ENCODE measurements around the gene UNC13B. TPM values are rescaled to one million over a fixed set of nuclear protein-coding genes. Genes with fewer than 3 reads are reported as not detected.

The UNC13B gene
- total RNA-seq, 2 experiments from 2014 or later: 0.25 to 0.68 TPM

DNA sequence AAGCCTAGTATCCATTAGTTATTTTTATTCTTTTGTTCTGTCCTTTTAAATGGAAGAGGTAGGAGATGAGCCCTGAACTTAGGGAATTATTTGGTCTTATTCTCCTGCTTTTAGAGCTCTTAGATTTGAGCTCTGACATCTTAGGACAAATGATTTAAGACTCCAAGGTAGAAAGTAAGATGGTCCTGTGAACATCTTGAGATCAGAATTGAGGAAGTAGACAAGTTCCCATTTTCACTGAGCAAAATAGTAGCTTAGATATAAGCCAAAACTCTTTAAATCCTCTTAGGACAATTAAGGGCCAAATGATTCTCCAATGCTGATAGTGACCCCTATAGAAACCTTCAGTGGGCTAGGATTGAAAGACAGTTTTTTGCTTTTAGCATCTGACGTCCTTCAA, 275.1 kb downstream of the UNC13B start:
- Mint-ChIP-seq H3K9me3 (no peaks in the 10 kb centered on the region), H3K27ac (no peak overlapping the region), H3K36me3 (ENCODE audit: low read depth) (no peaks in the 10 kb centered on the region), H3K4me3 (no peak overlapping the region), H3K4me1 (no peaks in the 10 kb centered on the region), H3K27me3 (peaks cover 10% of the 10 kb centered on the region)
- POLR2A ChIA-PET: no interaction called here
- CTCF ChIA-PET: no interaction called here
- DNase-seq: no peak

DNA sequence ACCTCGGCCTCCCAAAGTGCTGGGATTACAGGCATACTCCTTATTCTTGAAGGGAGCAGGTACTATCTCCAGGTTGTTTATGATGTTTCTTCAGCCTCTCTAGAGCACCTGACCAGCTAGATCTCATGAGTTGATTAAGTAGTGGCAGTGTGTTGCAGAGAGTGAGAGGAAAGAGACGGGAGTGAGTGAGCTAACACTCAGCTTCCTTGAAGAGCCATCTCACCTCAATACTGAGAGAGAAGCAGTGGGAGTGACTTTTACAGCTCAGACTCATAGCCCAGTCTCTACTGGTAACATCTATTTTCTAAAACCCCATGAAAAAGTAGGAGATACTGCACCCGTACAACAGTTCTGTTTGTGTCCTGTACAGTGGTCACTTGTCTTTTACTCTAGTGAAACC, 284.2 kb downstream of the UNC13B start:
- H3K4me1 Mint-ChIP-seq: no peaks in the 10 kb centered on the region
- H3K36me3 Mint-ChIP-seq (ENCODE audit: low read depth): no peaks in the 10 kb centered on the region
- H3K27me3 Mint-ChIP-seq: peaks cover 29% of the 10 kb centered on the region
- H3K27ac Mint-ChIP-seq: no peak overlapping the region
- POLR2A ChIA-PET: no interaction called here
- H3K9me3 Mint-ChIP-seq: no peaks in the 10 kb centered on the region
- CTCF ChIA-PET: no interaction called here
- no peak for DNase-seq
- no peak overlapping the region for H3K4me3 Mint-ChIP-seq

DNA sequence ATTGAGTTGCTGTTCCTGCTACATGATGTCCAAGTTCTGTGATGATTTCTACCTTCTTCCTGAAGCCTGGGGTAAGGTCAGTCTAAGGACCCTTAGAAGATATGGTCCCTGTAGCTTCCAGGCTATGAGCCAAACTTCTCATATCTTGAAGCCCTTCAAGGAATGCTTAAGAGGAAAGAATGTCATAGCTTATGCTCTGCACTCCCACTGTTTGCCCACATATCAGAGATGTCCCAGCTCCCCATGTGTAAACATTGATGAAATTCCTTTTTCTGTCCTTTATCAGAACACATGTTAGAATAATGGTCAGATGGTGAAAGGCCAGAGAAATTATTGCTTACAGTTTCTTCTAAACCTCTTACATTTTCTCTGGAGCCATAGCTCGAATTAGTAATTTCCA, 286.7 kb downstream of the UNC13B start:
- CTCF ChIA-PET: no interaction called here
- Mint-ChIP-seq H3K36me3 (ENCODE audit: low read depth) (no peaks in the 10 kb centered on the region), H3K27me3 (peaks cover 31% of the 10 kb centered on the region), H3K27ac (no peak overlapping the region), H3K4me1 (no peaks in the 10 kb centered on the region), H3K9me3 (no peaks in the 10 kb centered on the region), H3K4me3 (no peak overlapping the region)
- DNase-seq: no peak
- POLR2A ChIA-PET: no interaction called here

DNA sequence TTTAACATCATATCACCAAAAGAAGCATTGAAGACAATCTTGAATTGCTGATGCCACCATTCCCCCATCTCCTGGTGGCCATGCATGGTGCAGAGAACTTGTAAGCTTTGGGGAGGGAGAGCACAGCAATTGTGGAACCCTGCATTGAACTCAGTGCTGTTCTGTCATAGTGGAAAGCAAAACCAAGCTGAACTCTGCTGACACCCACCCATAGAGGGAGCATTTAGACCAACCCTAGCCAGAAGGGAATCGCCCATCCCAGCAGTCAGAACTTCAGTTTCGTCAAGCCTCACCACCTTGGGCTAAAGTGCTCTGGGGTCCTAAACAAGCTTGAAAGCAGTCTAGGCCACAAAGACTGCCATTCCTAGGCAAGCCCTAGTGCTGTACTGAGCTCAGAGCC, 290.7 kb downstream of the UNC13B start:
- no peaks in the 10 kb centered on the region for H3K4me1 Mint-ChIP-seq
- H3K9me3 Mint-ChIP-seq: peaks cover 3% of the 10 kb centered on the region
- no peak overlapping the region for H3K27ac Mint-ChIP-seq
- no peaks in the 10 kb centered on the region for H3K36me3 Mint-ChIP-seq (ENCODE audit: low read depth)
- DNase-seq: no peak
- peaks cover 27% of the 10 kb centered on the region for H3K27me3 Mint-ChIP-seq
- POLR2A ChIA-PET: no interaction called here
- CTCF ChIA-PET: no interaction called here
- no peak overlapping the region for H3K4me3 Mint-ChIP-seq

DNA sequence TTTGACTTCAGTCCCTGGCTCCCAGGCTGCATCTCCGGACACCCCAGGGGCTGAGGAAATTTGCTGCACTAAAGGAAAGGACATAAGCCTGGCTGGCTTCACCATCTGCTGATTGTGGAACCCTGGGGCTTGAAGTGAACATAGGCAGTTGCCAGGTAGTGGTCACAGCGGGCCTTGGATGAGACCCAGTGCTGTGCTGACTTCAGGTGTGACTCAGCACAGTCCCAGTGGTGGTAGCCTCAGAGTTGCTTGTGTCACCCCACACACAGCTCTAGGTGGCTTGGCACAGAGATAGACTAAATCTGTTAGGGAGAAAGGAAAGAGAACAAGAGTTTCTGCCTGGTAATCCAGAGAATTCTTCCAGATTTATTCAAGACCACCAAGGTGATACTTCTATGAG, 292.0 kb downstream of the UNC13B start:
- Mint-ChIP-seq H3K9me3 (peaks cover 3% of the 10 kb centered on the region), H3K27me3 (peaks cover 26% of the 10 kb centered on the region), H3K4me1 (no peaks in the 10 kb centered on the region), H3K36me3 (ENCODE audit: low read depth) (no peaks in the 10 kb centered on the region), H3K27ac (no peak overlapping the region), H3K4me3 (no peak overlapping the region)
- DNase-seq: no peak
- ChIA-PET POLR2A (no interaction called here), CTCF (no interaction called here)

Other genes starting within 250 kb of the UNC13B start
- not detected for gene PHF24, start 203.7 kb upstream of the UNC13B start, total RNA-seq
- 1 to 10 TPM; 3.2 to 4.1 TPM for gene DNAJB5, start 172.3 kb upstream of the UNC13B start, total RNA-seq
- gene VCP, start 89.4 kb upstream of the UNC13B start, total RNA-seq: 100 to 1,000 TPM; 224 to 236 TPM
- gene FANCG, start 82.1 kb upstream of the UNC13B start, total RNA-seq: 100 to 1,000 TPM in 1 of 2 experiments, 10 to 100 TPM in 1; 97.0 to 100 TPM
- 10 to 100 TPM; 22.8 to 28.6 TPM for gene PIGO, start 65.4 kb upstream of the UNC13B start, total RNA-seq
- gene STOML2, start 58.9 kb upstream of the UNC13B start, total RNA-seq: 10 to 100 TPM; 96.0 to 96.9 TPM
- gene ATOSB, start 46.1 kb upstream of the UNC13B start, total RNA-seq: 10 to 100 TPM; 24.6 to 26.8 TPM